Stimulated activated CD8-positive, alpha-beta memory T cell treated with anti-CD3 and anti-CD28 coated beads, Interleukin-7, amount 100 ng/mL, for 1 hour (primary cell): ENCODE data around the gene CCDC27.

Experiments
- DNase-seq, 2 donors: peaks; one replicate each; pipeline ENCODE4 v3.0.0-alpha.2; 2020; ENCODE audit warnings: low read depth in 2 of 2

The CCDC27 gene

GRCh38 chr1:3717715-3718601 lies 34.3 kb upstream of the CCDC27 start:
- DNase-seq = no peak

DNA sequence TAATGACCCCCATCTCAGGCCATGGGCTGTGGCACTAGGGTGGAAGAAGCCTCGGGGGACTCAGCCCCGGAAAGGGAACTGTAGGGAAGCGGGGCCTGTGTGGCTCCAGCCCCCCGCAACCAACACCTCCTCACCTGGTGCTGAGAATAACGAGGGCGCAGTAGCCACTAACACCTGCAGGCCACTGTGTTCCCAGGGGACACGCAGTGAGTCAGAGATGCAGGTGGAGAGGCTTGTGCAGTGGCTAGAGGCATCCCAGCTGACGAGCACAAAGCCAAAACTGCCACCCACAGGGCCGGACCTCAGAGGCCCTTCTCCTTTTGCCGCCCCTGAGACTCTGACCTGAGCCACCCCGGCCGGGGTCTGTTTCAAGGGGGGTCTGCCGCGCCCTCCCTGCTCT lies 33.5 kb upstream of the CCDC27 start:
- no peak for DNase-seq

DNA sequence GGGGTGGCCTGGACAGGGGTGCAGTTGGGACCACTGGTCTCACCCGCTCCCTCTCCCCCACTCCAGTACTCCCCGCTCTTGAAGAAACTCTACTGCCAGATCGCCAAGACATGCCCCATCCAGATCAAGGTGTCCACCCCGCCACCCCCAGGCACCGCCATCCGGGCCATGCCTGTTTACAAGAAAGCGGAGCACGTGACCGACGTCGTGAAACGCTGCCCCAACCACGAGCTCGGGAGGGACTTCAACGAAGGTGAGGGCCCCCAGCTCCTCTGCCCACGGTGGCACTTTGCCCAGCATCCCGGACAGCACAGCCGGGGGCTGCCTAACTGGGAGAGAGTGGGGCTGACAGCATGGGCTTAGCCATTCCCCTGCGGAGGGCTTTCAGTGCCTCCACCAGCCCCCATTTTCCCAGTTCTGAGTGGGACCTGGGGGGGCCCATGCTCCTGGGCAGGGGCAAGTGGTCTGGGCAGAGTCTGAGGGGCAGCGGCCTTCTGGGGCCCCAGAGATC lies 30.2 kb upstream of the CCDC27 start:
- DNase-seq = no peak

DNA sequence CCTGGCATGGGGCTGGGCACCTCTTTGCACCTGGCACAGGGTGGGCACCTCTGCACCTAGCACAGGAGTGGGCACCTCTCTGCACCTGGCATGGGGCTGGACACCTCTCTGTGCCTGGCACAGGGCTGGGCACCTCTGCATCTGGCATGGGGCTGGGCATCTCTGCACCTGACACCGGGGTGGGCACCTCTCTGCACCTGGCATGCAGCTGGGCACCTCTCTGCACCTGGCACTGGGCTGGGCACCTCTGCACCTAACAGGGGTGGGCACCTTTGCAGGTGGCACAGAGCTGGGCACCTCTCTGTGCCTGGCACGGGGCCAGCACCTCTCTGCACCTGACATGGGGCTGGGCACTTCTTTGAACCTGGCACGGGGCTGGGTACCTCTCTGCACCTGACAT lies 29.4 kb upstream of the CCDC27 start:
- no peak for DNase-seq

GRCh38 chr1:3724416-3725030 lies 27.7 kb upstream of the CCDC27 start:
- DNase-seq = peak; percentile 45 to 58

DNA sequence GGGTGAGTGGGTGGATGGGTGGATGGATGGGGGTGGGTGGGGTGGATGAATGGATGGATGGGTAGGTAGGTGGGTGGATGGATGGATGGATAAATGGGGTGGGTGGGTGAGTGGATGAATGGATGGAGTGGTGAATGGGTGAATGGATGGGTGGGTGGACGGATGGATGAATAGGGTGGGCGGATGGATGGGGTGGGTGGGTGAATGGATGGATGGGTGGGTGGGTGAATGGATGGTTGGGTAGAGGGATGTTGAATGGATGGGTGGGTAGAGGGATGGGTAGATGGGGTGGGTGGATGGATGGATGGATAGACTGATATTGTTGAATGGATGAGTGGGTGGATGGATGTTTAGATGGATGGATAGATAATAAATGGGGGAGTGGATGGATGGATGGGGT lies 26.9 kb upstream of the CCDC27 start:
- no peak for DNase-seq

DNA sequence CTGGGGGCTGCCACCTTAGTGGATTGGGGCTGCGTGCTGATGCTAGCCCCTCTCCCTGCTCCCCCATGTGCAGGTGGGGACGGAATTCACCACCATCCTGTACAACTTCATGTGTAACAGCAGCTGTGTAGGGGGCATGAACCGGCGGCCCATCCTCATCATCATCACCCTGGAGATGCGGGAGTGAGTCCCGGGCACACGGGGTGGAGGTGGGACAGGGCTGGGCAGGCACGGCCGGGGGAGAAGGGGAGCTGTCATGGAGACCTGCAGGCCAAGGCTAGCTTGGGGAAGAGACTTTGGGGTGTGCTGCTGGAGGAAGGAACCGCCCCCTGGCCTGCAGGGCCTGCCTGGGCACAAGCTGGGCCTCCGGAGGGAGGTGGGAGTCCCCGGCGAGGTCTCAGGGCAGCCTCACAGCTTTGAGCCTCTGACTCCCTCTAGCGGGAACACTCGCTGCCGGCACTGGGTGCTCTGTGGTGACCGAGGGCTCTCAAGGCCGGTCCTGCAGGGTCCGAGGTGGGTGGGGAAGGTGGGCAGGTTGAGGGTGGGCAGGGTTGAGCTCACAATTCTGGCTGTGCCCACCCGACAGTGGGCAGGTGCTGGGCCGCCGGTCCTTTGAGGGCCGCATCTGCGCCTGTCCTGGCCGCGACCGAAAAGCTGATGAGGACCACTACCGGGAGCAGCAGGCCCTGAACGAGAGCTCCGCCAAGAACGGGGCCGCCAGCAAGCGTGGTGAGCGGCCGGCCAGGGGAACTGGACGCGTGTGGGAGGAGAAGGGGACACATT lies 25.0 kb upstream of the CCDC27 start:
- no peak for DNase-seq

- no peak for DNase-seq
Observed at GRCh38 chr1:3727825-3728776, 24.1 kb upstream of the CCDC27 start.

DNA sequence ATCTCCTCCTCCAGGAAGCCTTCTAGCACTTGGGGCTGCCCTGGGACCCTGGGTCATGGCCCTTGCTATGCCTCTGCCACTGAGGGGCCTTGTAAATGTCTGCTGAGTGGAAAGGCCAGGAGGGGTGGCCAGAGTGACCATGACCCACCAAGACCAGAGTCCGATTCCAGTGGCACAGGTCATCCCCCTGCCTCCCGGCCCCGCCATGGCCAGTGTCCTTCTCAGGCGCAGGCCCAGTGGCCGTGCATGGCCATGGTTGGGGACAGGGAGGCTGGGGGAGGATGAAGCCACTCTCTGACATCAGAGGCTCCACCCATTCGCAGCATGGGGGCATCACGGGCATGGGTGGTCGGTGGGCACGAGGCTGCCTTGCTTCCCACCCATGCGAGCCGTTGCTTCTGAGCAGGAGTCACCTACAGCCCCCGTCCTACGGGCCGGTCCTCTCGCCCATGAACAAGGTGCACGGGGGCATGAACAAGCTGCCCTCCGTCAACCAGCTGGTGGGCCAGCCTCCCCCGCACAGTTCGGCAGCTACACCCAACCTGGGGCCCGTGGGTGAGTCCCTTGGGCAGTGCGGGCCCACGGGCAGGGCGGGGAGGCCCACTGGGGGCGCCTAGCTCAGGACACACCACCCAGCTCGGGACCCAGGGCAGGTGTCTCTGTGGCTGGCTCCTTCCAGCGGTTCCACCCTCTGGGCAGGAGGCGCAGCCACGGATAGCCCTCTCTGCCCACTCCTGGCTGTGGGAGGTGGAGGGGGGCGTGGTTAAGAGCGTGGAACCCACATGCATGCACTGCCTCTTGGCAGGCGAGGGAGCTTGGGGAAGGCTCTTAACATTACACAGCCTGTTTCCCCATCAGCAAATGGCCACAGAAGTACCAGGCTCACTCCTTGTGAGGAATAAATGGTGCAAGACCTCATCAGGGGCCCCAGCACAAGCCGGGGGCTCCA lies 22.4 kb upstream of the CCDC27 start:
- DNase-seq = no peak

- no peak for DNase-seq
Observed at GRCh38 chr1:3730543-3731247, 21.6 kb upstream of the CCDC27 start.

DNA sequence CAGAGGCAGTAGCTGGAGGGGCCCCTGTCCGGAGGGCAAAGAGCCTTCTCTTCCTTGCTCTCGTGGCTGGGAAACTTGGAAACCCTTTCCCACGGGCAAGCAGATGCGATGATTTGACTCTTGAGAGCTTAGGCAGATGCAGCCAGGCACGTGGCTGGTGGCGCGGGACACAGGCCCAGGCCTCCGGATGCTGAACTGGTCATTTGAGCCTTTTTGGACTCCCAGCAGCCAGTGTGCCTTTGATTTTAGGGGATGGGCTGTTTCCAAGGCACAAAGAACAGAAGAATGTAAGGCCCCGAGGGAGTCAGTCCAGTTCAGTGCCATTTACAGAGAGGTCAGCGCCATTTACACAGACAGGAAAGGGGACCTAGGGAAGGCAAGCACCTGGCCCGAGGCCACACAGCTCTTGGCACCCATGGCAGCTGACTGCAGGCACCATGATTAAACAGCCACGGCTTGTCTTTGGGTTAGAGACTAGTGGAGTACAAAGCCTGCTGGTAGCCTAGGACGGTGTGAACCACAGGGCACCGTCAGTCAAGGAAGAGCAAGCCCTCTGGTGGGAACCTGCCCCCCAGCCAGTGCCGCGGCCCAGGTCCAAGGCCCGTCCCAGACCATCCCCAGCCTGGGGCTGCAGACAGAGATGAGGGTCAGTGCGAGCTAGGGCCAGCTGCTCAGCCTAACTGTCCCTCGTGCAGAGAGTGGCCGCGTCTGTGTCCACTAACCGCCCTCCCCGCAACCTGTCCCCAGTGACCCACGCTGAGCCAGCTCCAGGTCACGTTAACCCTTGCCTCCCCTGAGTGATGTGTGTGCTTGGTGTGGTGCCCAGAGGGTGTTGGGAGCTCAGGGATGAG lies 20.4 kb upstream of the CCDC27 start:
- DNase-seq = no peak

GRCh38 chr1:3732434-3733093 lies 19.7 kb upstream of the CCDC27 start:
- no peak for DNase-seq

- no peak for DNase-seq
Observed at GRCh38 chr1:3733094-3733882, 19.0 kb upstream of the CCDC27 start.

GRCh38 chr1:3733883-3734589 lies 18.2 kb upstream of the CCDC27 start:
- no peak for DNase-seq

GRCh38 chr1:3734602-3735001 lies 17.6 kb upstream of the CCDC27 start:
- DNase-seq = no peak

- DNase-seq = no peak
Observed at GRCh38 chr1:3735027-3735681, 17.1 kb upstream of the CCDC27 start.
